Fibroblast of skin of scalp (primary cell): ENCODE results near the gene DIPK1B.
"Not testable (repeated sequence)": the region's sequence is repeated elsewhere in the genome, so short reads cannot be mapped to it uniquely, and the experiment has no call there.

ENCODE experiments used
- DNase-seq: peaks from one replicate; pipeline ENCODE4 v3.0.0-alpha.2; 2013

The DIPK1B gene

GRCh38 chr9:136698635-136699246 is 13.6 kb upstream of the DIPK1B start:
- DNase-seq: no peak

- peak; percentile 56 for DNase-seq
These were observed 12.1 kb upstream of the DIPK1B start for GRCh38 chr9:136700304-136700703.

GRCh38 chr9:136700959-136701667 is 11.3 kb upstream of the DIPK1B start:
- no peak for DNase-seq

- no peak for DNase-seq
These were observed 10.7 kb upstream of the DIPK1B start for GRCh38 chr9:136701668-136702053.

- DNase-seq: no peak
These were observed 9.0 kb upstream of the DIPK1B start for GRCh38 chr9:136703276-136703860.

- DNase-seq: not testable (repeated sequence)
These were observed 7.6 kb upstream of the DIPK1B start for GRCh38 chr9:136704741-136705140.

- DNase-seq: no peak
These were observed 6.8 kb upstream of the DIPK1B start for GRCh38 chr9:136705564-136705963.

GRCh38 chr9:136707011-136707410 is 5.4 kb upstream of the DIPK1B start:
- DNase-seq: no peak

GRCh38 chr9:136707849-136708517 is 4.4 kb upstream of the DIPK1B start:
- DNase-seq: no peak

GRCh38 chr9:136709454-136710109 is 2.8 kb upstream of the DIPK1B start:
- DNase-seq: no peak

GRCh38 chr9:136710543-136710942 is 1.8 kb upstream of the DIPK1B start:
- DNase-seq: no peak

GRCh38 chr9:136711219-136711648 is 1.1 kb upstream of the DIPK1B start:
- DNase-seq: peak; percentile 40

GRCh38 chr9:136712690-136713544 is 545 bp downstream of the DIPK1B start:
- no peak for DNase-seq

GRCh38 chr9:136713550-136713949 is 1.2 kb downstream of the DIPK1B start:
- DNase-seq: peak; percentile 15

- no peak for DNase-seq
These were observed 1.9 kb downstream of the DIPK1B start for GRCh38 chr9:136714096-136714892.

GRCh38 chr9:136714893-136715274 is 2.5 kb downstream of the DIPK1B start:
- DNase-seq: no peak

- DNase-seq: no peak
These were observed 5.0 kb downstream of the DIPK1B start for GRCh38 chr9:136717399-136717798.

GRCh38 chr9:136718345-136719194 is 6.2 kb downstream of the DIPK1B start:
- DNase-seq: no peak

- DNase-seq: no peak
These were observed 7.0 kb downstream of the DIPK1B start for GRCh38 chr9:136719195-136719880.
